Thyroid gland (tissue), 4 donors: ENCODE results near the gene GCFC2. TPM values are rescaled to one million over a fixed set of nuclear protein-coding genes. Genes with fewer than 3 reads are reported as not detected.

Experiments used
- DNase-seq, 2 donors: peaks; one replicate each; pipeline ENCODE4 v3.0.0-alpha.2; 2019
- H3K27ac ChIP-seq, 3 donors: fragments of 200-600 bp; sonication (generic); 1 replicate in 2 of 3; 2 replicates in 1 of 3; pipeline ENCODE4 v1.5.1; 2016 to 2019; ENCODE audit warnings: mild to moderate bottlenecking in 1 of 3, moderate library complexity in 1 of 3
- H3K27me3 ChIP-seq: fragments of 200-600 bp; sonication (generic); one replicate; pipeline ENCODE4 v1.5.1; 2019
- H3K36me3 ChIP-seq, 2 donors: fragments of 200-600 bp; sonication (generic); one replicate each; pipeline ENCODE4 v1.5.1; 2016 to 2019
- H3K4me1 ChIP-seq, 2 donors: fragments of 200-600 bp; sonication (generic); one replicate each; pipeline ENCODE4 v1.5.1; 2017 to 2019
- H3K4me3 ChIP-seq, 3 donors: fragments of 200-600 bp; sonication (generic); replicated peaks in 1 of 3; 1 replicate in 2 of 3; 2 replicates in 1 of 3; pipeline ENCODE4 v1.5.1; 2016; ENCODE audit warnings: mild to moderate bottlenecking in 1 of 3
- H3K9me3 ChIP-seq: fragments of 200-600 bp; sonication (generic); one replicate; pipeline ENCODE4 v1.5.1; 2017
- CTCF ChIP-seq, 6 experiments: fragments of 200-600 bp in 3 of 6; fragments of 450-650 bp in 3 of 6; sonication (generic) in 3 of 6; IDR thresholded peaks; one replicate each; pipeline ENCODE4 v1.5.1; 2016 to 2019; ENCODE audit warnings: antibody characterized with exemption in 6 of 6, mild to moderate bottlenecking in 2 of 6, inconsistent platforms in 1 of 6, moderate library complexity in 1 of 6
- POLR2A ChIP-seq, 2 donors: fragments of 450-650 bp; IDR thresholded peaks; one replicate each; pipeline ENCODE4 v1.6.1; 2017; ENCODE audit warnings: antibody characterized with exemption in 2 of 2, mild to moderate bottlenecking in 2 of 2, moderate library complexity in 1 of 2
- WGBS, 2 donors: methylation state at CpG; one replicate each; pipeline ENCODE4 v1.1.5; 2017; 5-methylcytosine and 5-hydroxymethylcytosine counted together
- intact Hi-C: fragments of 100-400 bp; cut with DNase I; formaldehyde crosslinking; loops from one replicate; pipeline ENCODE4 v1.15.1; 2023
- small RNA-seq: library from RNA; depleted of rRNA; stranded (forward); fragments of <200 nt; gene quantifications from one replicate; pipeline ENCODE3, GENCODE V24; 2016
- total RNA-seq, 4 donors: library from RNA; depleted of rRNA; stranded (reverse); fragments of >200 nt; gene quantifications; one replicate each; pipeline ENCODE4 v1.2.3, GENCODE V29; 2016

GCFC2 gene
- total RNA-seq, 4 donors from 2014 or later, result 38.2 to 47.8 (median 43.0) TPM

DNA sequence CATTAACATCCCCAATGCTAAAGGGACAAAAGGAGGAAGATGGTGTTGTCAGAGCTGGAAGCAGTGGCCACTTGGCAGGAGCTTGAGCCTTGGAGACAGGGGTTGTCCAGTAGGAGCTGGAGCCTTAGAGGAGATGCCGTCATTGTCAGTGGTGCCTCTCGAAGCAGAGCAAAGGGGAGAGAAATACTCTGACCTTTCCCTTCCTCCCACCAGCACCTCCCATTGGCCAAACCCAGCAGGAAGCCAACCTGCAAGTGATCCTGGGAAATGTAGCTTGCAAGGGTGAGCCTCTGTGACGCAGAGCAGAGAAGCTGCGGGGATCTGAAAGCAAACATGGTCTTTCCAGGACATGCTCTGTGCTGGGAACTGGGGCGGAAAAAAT is 97.9 kb downstream of the GCFC2 start:
- H3K9me3 ChIP-seq, result no peaks in the 10 kb centered on the region

More for the DNA sequence above, 97.9 kb downstream of the GCFC2 start:
- WGBS, 2 donors, result 78 to 91% methylated on average over 5 of the region's 5 CpGs
- Histone ChIP-seq H3K4me1 (peaks cover 11 to 12% of the 10 kb centered on the region in 2 donors), H3K27me3 (no peaks in the 10 kb centered on the region), H3K27ac (no peak overlapping the region), H3K4me3 (no peak overlapping the region), H3K36me3 (no peaks in the 10 kb centered on the region)
- DNase-seq, result no peak
- no peak for TF ChIP-seq POLR2A (IDR thresholded peaks at IDR 0.05)
- TF ChIP-seq CTCF (IDR thresholded peaks at IDR 0.05), result no peak
- intact Hi-C loops, result loop anchor here (5.0 kb wide), 1 partner anchor 151 kb away; no protein-coding TSS in a partner anchor

Small RNA genes lying within 50 kb of the gene (small RNA-seq; reads per million reads assigned to genes)
- gene RF00012, result not detected

Other genes starting within 250 kb of the GCFC2 start
- 10 to 100 TPM in 3 of 4 donors, 1 to 10 TPM in 1; 3.6 to 19.8 (median 12.3) TPM for gene EVA1A, start 150.0 kb downstream of the GCFC2 start, total RNA-seq
- gene MRPL19, start 64.1 kb downstream of the GCFC2 start, total RNA-seq, result 10 to 100 TPM; 34.8 to 83.9 (median 57.6) TPM